ENCODE results near the gene HABP2. TPM values are rescaled to one million over a fixed set of nuclear protein-coding genes. Genes with fewer than 3 reads are reported as not detected.

HABP2 gene
- total and polyA plus RNA-seq, 3 donors from 2014 or later: 0.37 to 1.9 TPM; not detected in 1

DNA sequence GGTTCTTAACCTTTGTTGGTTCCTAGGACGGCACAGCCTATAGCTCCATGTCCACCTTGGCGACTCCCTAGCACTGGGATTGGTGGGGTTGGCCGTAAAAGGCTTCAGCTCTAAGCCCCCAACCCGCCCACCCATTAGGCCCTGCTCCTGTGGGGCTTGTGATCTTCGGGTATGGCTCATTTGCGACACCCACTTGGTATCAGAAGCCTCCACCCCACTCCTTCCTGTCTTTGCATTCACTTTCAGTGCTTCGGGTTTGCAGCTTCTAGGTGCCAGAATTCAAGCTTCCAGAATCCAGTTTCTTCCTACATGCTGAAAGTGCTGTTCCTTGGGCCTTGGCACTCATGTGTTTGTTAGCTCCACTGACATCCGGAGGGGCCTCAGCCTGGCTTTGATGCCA, 39.5 kb downstream of the HABP2 start:
- H3K4me3 ChIP-seq: no peak overlapping the region
- no peaks in the 10 kb centered on the region for H3K27me3 ChIP-seq
- 79 to 84% methylated on average over 8 of the region's 8 CpGs for WGBS, 2 donors
- intact Hi-C loops (cut with DNase I; ENCODE audit: low total_unique reads): no loop called here
- H3K9me3 ChIP-seq: no peaks in the 10 kb centered on the region
- DNase-seq: no peak
- H3K36me3 ChIP-seq (ENCODE audit: low read depth, missing control alignments): no peaks in the 10 kb centered on the region
- H3K4me1 ChIP-seq: no peaks in the 10 kb centered on the region
- no peak overlapping the region for H3K27ac ChIP-seq
- TF ChIP-seq, protein P1, sequence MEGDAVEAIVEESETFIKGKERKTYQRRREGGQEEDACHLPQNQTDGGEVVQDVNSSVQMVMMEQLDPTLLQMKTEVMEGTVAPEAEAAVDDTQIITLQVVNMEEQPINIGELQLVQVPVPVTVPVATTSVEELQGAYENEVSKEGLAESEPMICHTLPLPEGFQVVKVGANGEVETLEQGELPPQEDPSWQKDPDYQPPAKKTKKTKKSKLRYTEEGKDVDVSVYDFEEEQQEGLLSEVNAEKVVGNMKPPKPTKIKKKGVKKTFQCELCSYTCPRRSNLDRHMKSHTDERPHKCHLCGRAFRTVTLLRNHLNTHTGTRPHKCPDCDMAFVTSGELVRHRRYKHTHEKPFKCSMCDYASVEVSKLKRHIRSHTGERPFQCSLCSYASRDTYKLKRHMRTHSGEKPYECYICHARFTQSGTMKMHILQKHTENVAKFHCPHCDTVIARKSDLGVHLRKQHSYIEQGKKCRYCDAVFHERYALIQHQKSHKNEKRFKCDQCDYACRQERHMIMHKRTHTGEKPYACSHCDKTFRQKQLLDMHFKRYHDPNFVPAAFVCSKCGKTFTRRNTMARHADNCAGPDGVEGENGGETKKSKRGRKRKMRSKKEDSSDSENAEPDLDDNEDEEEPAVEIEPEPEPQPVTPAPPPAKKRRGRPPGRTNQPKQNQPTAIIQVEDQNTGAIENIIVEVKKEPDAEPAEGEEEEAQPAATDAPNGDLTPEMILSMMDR (IDR thresholded peaks at IDR 0.05): no peak
- no peak for TF ChIP-seq POLR2A (IDR thresholded peaks at IDR 0.05)

DNA sequence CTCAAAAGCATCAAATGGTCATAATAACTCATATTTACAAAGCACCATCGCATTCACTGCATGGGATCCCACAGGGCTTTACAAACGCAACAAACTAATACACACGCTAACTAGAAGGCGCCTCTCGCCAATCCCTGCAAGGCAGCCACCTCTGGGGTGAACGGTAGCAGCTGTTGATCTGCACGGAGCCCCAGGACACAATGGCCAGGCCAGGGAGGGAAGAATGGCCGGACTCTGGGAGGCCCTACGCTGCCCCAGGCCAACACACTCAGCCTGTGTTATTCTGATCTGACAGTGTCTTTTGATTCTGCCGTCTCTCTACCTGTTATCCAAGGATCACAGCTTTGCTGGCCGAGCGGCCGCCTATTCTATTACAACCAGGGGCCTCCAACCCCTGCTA, 41.8 kb downstream of the HABP2 start:
- Histone ChIP-seq H3K9me3 (no peaks in the 10 kb centered on the region), H3K27me3 (no peaks in the 10 kb centered on the region), H3K36me3 (ENCODE audit: low read depth, missing control alignments) (no peaks in the 10 kb centered on the region), H3K4me3 (no peak overlapping the region), H3K27ac (no peak overlapping the region), H3K4me1 (no peaks in the 10 kb centered on the region)
- intact Hi-C loops (cut with DNase I; ENCODE audit: low total_unique reads): no loop called here
- 83 to 90% methylated on average over 13 of the region's 13 CpGs for WGBS, 2 donors
- TF ChIP-seq, protein P1 (IDR thresholded peaks at IDR 0.05): no peak
- TF ChIP-seq POLR2A (IDR thresholded peaks at IDR 0.05): no peak
- DNase-seq: no peak

DNA sequence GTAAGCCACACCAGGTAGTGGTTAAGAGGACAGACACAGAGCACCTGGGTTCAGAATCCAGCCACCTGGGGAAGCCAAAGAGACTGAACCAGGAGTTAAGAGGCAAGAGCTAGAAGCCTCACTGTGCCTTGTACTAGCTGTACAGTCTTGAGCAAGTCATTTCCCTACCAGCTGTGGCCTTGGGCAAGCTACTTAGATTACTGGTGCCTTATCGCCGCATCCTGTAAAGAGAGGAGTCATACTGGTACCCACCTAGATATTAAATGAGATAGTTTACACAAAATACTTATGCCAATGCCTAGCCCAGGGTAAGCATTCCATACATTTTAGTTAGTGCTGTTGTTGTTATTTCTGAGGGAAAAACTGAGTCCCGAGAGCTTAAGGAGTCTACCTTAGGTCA, 47.7 kb downstream of the HABP2 start:
- 92 to 97% methylated on average over 3 of the region's 3 CpGs for WGBS, 2 donors
- H3K27me3 ChIP-seq: no peaks in the 10 kb centered on the region
- no peaks in the 10 kb centered on the region for H3K4me1 ChIP-seq
- no peaks in the 10 kb centered on the region for H3K9me3 ChIP-seq
- H3K27ac ChIP-seq: no peak overlapping the region
- no peak for DNase-seq
- H3K4me3 ChIP-seq: no peak overlapping the region
- intact Hi-C loops (cut with DNase I; ENCODE audit: low total_unique reads): no loop called here
- TF ChIP-seq, protein P1 (IDR thresholded peaks at IDR 0.05): no peak
- no peak for TF ChIP-seq POLR2A (IDR thresholded peaks at IDR 0.05)
- H3K36me3 ChIP-seq (ENCODE audit: low read depth, missing control alignments): no peaks in the 10 kb centered on the region

DNA sequence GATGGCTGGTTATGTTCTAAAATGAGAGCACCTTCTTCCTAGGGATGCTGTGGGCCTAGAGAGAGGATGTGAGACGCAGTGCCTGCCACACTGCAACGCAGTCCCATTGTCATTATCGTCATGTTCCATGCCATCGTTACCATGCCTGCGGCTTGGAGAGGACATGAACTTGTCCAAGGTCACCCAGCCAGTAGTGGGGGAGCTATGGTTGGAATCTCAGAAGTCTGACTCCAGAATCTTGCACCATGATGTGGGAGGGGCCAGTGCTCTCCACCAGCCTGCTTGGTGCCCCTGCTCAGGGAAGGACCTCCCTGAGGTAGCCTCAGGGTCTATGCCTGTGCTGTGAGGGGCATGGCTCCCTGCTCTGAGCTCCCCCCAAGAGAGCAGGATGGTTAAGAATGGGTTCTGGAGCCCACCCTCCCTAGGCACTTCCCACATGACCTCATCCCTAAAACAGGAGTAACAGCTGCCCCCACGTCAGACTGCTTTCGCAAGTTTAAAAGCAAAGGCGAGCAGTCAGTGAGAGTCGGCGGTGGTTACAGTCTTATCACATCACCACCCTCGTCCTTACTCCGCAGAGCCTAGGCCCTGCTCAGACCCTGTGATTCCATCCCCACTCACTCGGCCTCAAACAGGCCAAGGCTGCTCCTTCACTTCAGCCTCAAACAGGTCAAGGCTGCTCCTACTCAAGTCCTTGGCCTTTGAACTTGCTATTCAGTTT, 50.4 kb downstream of the HABP2 start:
- WGBS, 2 donors: 82 to 83% methylated on average over 9 to 13 of the region's 13 CpGs
- DNase-seq: no peak
- no peak overlapping the region for H3K27ac ChIP-seq
- no peaks in the 10 kb centered on the region for H3K4me1 ChIP-seq
- H3K4me3 ChIP-seq: no peak overlapping the region
- TF ChIP-seq POLR2A (IDR thresholded peaks at IDR 0.05): no peak
- TF ChIP-seq, protein P1 (IDR thresholded peaks at IDR 0.05): no peak
- H3K9me3 ChIP-seq: no peaks in the 10 kb centered on the region
- intact Hi-C loops (cut with DNase I; ENCODE audit: low total_unique reads): no loop called here
- no peaks in the 10 kb centered on the region for H3K27me3 ChIP-seq
- no peaks in the 10 kb centered on the region for H3K36me3 ChIP-seq (ENCODE audit: low read depth, missing control alignments)

DNA sequence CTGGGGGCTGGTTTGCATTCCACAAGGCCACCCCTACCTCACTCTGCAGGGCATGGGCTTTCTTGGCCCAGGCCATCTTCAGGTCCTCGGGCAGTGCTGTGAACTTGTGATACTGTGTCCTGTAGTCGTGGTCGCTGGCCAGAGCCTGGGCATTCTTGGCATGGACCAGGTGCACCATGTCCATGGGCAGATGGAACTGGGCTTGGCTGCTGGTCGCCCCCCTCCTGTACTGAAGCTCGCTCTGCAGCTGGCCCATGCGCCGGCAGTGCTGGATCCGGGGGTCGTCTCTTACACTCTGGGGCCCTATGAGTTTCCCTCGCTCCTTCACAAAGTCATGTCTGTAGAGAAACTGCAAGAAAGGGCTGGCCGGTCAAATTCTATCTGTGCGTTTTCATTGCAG, 51.7 kb downstream of the HABP2 start:
- TF ChIP-seq POLR2A (IDR thresholded peaks at IDR 0.05): no peak
- TF ChIP-seq, protein P1 (IDR thresholded peaks at IDR 0.05): no peak
- no peak overlapping the region for H3K4me3 ChIP-seq
- DNase-seq: no peak
- no peak overlapping the region for H3K27ac ChIP-seq
- H3K9me3 ChIP-seq: no peaks in the 10 kb centered on the region
- H3K27me3 ChIP-seq: no peaks in the 10 kb centered on the region
- WGBS, 2 donors: 90 to 95% methylated on average over 9 to 12 of the region's 12 CpGs
- no peaks in the 10 kb centered on the region for H3K36me3 ChIP-seq (ENCODE audit: low read depth, missing control alignments)
- H3K4me1 ChIP-seq: no peaks in the 10 kb centered on the region
- intact Hi-C loops (cut with DNase I; ENCODE audit: low total_unique reads): no loop called here
